HG03439 (cell line): ENCODE measurements around the gene ZNF692.
"Not testable (repeated sequence)": the region's sequence is repeated elsewhere in the genome, so short reads cannot be mapped to it uniquely, and the experiment has no call there.

ENCODE experiments used
- ATAC-seq: cut with Tn5 transposase; IDR thresholded peaks from one replicate; pipeline ENCODE4 v1.9.1; 2021; ENCODE audit warnings: mild to moderate bottlenecking, moderate library complexity; ENCODE audit not compliant: unreplicated experiment

ZNF692 gene, protein sequence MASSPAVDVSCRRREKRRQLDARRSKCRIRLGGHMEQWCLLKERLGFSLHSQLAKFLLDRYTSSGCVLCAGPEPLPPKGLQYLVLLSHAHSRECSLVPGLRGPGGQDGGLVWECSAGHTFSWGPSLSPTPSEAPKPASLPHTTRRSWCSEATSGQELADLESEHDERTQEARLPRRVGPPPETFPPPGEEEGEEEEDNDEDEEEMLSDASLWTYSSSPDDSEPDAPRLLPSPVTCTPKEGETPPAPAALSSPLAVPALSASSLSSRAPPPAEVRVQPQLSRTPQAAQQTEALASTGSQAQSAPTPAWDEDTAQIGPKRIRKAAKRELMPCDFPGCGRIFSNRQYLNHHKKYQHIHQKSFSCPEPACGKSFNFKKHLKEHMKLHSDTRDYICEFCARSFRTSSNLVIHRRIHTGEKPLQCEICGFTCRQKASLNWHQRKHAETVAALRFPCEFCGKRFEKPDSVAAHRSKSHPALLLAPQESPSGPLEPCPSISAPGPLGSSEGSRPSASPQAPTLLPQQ

DNA sequence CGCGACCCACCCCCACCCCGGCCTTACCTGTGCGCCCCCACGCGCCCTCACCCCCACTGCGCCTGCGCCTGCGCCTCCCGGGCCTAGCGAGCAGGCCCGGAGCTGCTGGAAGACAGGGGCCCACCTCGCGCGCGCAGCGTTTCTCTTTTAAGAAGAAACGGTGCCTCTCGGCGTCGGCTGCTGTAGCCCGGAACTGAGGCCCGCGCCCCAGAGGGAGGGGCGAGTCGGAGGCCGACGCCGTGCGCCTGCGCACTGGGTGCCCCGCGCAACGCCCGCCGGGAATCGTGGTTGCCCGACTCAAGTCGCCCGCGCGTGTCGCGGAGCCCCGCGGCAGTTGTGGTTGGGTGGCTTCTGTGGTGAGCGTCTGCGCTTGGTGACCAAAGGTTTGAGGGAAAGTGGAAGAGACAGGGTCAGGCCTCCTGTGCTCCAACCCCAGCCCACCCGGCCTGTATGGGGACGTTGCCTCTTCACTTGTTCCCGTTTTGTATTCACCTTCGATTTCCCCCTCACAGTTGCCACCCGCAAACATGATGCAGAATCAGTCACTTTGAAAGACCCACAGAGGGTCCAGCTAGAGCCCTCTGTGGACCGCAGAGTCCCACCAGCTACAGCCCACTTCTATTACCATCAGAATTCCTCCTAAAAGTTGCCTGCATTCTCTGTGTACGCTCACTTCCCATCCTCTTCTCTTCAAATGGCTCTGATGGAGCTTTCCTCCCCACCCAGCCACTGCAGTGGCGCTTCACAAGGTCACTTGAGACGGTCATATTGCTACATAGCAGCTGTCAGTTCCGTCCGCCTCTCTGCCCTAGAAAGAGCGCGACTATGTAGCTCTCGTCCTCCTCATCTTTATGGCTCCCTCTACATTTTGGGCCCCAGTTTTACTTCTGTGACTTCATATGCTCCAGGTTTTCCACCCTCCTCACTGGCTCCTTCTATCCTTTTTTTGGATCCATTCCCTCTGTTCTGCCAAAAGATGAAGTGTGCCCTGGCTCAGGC is at the start of gene ZNF692:
ZNF692 (minus strand) TSS at position 195 of the 999 bp plus-strand sequence. CDS start 776 bp downstream, outside the sequence.
- ATAC-seq: peak; percentile 80

- ATAC-seq: peak; percentile 22
These were observed 48.1 kb upstream of the ZNF692 start for GRCh38 chr1:248906753-248907661.

GRCh38 chr1:248906009-248906752 is 47.3 kb upstream of the ZNF692 start, which contains the start of gene PGBD2:
TSS of gene PGBD2 (plus strand) at chr1:248906235. CDS start at chr1:248913863, 7,628 bp downstream.
- ATAC-seq: peak; percentile 96

DNA sequence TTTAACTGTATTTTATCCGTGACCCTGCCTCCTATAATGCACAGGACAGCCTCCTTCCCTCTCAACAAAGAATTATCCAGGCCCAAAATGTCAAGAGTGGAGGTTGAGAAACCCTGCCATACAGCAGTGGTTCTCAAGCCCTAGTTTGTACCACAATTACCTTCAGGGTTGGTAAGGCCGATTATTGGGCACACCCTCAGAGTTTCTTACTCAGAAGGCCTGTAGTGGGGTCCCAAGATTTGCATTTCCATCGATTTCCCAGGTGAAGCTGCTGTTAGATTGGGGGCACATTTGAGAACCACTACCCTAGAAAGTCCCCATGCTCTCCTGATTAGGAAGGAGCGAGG is 46.8 kb upstream of the ZNF692 start:
- ATAC-seq: peak; percentile 8

- ATAC-seq: no peak
These were observed 45.7 kb upstream of the ZNF692 start for GRCh38 chr1:248904437-248905216.

- no peak for ATAC-seq
These were observed 42.7 kb upstream of the ZNF692 start for GRCh38 chr1:248901578-248901977.

- ATAC-seq: no peak
These were observed 41.8 kb upstream of the ZNF692 start for GRCh38 chr1:248900637-248901036.

GRCh38 chr1:248897412-248898337 is 38.8 kb upstream of the ZNF692 start:
- no peak for ATAC-seq

DNA sequence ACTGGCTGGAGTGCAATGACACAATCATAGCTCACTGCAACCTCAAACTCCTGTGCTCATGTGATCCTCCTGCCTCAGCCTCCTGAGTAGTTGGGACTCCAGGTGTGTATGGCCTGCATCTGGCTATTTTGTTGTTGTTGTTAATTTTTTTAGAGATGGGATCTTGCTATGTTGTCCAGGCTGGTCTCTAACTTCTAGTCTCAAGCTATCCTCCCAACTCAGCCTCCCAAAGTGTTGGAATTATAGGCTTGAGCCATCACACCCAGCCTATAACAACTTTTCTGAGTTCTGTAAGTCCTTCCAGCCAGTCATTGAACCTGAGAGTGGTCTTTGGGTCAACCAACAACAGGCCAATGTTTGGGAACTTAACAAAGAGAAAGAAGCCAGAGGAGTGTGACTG is 36.0 kb upstream of the ZNF692 start:
- no peak for ATAC-seq

DNA sequence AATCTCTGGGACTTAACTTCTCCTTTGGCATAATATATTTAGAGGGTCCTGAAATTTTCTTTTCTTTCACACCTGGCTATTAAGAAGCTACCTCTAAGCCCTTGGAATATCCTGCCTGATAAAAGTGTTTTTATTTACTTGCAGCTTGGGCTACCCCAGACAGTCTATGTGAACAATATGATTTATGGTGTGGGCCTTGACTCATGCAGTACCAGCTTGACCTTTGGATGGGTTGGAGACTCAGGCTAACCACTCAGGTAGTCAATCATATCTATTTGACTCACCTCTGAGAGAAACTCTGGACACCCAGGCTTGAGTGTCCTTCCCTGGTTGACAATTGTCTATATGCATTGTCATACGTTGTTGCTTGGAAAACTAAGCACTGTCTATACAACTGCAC is 33.7 kb upstream of the ZNF692 start:
- no peak for ATAC-seq

DNA sequence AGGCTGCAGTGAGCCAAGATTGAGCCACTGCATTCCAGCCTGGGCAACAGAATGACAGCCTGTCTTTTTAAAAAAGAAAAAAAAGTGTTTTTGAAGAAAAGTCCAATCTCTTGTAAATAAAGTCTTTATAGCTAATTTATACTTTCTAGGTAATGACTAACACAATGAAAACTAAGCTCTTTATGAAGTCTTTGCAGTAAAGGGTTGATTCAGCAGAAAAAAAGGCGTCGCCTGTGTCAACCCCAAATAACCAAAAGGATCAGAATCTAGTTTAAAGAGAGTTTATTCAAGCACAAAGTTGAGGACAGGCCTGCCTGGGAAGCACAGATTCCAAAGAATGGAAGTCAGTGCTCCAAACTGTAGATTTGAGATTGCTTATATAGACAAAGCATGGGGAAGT is 32.9 kb upstream of the ZNF692 start:
- ATAC-seq: no peak

DNA sequence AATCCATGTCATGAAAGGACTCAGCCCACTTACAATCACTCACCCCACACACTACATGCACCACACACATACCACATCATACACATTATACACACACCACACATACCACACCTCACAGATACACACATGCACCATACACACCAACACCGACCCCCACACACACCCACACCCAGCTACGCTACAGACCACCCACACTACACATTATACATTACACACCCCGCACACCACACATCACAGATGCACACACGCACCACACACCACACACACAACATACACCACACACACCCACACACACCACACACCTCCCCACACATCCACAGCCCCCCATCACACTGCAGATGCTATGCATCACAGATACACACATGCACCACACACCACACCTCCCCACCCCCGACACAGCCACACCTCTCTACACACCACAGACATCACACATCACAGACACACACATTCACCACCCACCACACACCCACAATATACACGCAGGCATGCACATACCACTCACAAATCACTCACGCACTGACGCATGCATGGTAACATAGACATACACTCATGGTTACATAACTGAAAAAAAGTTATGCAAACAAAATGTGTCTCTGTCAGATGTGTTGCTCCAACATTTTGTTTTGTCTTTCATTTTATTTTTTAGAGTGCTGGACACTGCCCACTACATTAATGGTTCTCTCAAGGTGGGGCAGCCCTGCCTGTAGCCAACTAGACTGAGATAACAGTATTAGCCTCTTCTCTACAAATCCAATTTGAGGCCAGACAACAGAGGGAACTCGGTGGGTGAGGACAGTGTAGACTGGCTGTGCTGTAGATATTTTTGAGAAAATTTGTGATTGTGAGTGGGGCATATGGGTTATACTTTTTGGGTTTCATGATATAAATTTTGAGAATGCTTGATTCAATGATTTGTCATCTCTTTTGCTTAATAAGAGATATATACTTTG is 31.9 kb upstream of the ZNF692 start:
- ATAC-seq: no peak

GRCh38 chr1:248889914-248890243 is 31.0 kb upstream of the ZNF692 start:
- ATAC-seq: not testable (repeated sequence)

DNA sequence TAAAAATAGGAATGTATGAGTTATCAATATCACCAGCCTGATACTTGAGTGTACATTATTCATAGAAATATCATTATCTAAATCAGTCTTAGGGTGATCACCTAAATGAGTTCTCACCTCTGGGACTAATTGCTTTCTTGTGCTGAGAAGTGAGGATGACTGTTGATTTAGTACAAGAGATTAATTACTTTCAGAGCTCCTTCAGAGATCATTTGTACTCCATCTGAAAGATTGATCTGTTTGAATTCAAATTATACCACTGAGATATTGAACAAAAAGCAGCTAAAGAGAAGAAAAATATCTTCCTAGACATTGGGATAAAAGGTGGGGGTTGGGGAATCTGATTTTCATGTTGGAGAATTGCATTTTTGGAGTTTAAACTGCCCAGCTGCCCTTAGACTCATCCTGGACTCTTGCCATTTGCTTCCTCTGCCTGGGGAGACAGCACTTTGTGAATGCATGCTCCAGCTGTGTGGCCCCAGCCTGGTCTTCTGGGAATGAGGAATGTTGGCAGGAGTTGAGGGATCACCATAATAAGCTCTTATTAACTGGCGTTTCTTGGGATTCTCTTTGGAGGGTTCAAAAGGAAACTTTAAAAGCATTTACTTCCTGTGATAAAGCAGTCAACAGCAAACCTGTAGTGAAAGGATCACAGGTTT is 27.5 kb upstream of the ZNF692 start:
- no peak for ATAC-seq

GRCh38 chr1:248885646-248886045 is 26.8 kb upstream of the ZNF692 start:
- no peak for ATAC-seq

DNA sequence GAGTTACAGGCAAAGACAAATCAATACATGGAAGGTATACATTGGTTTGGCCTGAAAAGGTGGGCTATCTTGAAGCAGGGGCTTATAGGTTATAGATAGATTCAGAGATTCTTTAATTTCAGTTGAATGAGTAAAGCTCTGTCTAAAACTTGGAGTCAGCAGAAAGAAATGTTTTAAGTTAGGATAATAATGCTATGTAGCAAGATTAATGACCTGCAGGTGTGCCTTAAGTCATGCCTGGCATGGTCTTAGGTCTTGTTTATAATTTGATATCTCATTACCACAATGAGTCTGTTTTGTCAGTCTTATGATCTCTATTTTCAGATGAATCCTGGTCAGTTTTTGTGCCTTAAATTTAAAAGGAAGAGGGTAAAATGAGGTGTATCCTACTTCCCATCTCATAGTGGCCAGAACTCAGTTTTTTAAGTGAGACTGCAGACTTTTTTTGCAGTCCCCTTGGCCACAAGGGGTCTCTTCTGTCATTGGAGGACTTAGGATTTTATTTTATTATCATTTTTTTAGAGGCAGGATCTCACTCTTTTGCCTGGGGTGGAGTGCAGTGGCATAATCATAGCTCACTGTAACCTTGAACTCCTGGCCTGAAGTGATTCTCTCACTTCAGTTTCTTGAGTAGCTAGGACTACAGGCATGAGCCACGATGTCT is 25.9 kb upstream of the ZNF692 start:
- ATAC-seq: no peak
